Measurements from ENCODE around the gene RAMP3.

GRCh38 chr7:45179666-45180065 is 22.1 kb downstream of the RAMP3 start:
- TF ChIP-seq CTCF (optimal IDR thresholded peaks at IDR 0.05 in 1 of 3, IDR thresholded peaks at IDR 0.05 in 1 of 3, conservative IDR thresholded peaks at IDR 0.05 in 1 of 3; ENCODE audit: extremely low read depth in 1 of 3, insufficient read depth in 2 of 3, low read length in 3 of 3): no peak
- TF ChIP-seq EZH2 (IDR thresholded peaks at IDR 0.05; ENCODE audit: low read length): peak; percentile 25

Data from keratinocyte (primary cell).